ENCODE measurements around the gene RASSF4.
A peak's percentile ranks its signal among the peaks of the same experiment; 100 is the strongest.

The RASSF4 gene, protein sequence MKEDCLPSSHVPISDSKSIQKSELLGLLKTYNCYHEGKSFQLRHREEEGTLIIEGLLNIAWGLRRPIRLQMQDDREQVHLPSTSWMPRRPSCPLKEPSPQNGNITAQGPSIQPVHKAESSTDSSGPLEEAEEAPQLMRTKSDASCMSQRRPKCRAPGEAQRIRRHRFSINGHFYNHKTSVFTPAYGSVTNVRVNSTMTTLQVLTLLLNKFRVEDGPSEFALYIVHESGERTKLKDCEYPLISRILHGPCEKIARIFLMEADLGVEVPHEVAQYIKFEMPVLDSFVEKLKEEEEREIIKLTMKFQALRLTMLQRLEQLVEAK

GRCh38 chr10:44959247-44960087 lies at the start of gene RASSF4:
Gene RASSF4, plus strand, starts transcription at chr10:44959802. Its CDS starts 10,401 bp downstream, at chr10:44970203.
- DNase-seq (ENCODE audit: low read depth in 2 of 2) = peak; percentile 85 to 91

GRCh38 chr10:44909910-44910309 lies 49.7 kb upstream of the RASSF4 start:
- no peak for DNase-seq (ENCODE audit: low read depth in 2 of 2)

DNA sequence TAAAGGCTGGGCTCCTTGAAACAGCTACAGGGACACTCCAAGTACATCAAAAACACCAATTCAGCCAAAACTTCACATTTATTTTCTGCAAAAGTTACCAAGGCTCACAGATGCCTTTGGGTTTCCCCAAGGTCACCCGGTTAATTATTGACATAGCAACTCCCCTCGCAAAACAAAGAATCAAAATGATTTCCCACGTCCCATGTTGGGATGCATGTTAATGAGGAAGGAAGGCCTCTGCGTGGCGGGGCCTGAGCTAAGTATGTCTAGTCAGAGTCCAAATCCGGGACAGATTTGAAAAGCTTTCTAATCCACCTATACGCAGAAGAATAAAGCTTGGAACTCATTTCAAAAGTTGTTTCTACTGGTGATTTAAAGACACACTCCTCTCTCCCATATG lies 49.0 kb upstream of the RASSF4 start:
- no peak for DNase-seq (ENCODE audit: low read depth in 2 of 2)

GRCh38 chr10:44911081-44911540 lies 48.5 kb upstream of the RASSF4 start, which contains the start of gene TMEM72:
Gene TMEM72, plus strand, starts transcription at chr10:44911337. Its CDS starts 176 bp downstream, at chr10:44911513.
- DNase-seq (ENCODE audit: low read depth in 2 of 2) = no peak

DNA sequence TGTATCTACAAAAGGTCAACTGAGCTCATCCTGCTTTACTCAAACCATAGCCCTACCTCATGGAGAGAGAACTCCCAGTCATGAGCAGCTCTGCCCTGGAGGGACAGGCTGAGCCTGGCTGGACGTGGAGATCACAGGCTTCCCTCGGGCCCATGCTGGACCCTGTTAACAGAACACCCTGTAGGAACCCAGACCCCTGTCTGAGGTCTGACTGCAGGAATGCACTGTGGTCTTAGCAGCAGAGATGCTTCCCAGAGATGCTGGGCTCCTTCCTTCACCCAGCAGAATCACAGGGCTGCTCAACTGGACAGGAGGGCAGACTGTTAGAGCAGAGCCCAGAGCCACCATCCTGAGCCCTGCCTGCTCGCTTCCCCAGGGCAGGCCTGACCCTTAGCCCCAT lies 47.7 kb upstream of the RASSF4 start:
- DNase-seq (ENCODE audit: low read depth in 2 of 2) = no peak

- DNase-seq (ENCODE audit: low read depth in 2 of 2) = no peak
Measured at GRCh38 chr10:44913350-44914081, 46.1 kb upstream of the RASSF4 start.

- no peak for DNase-seq (ENCODE audit: low read depth in 2 of 2)
Measured at GRCh38 chr10:44914891-44915290, 44.7 kb upstream of the RASSF4 start.

- no peak for DNase-seq (ENCODE audit: low read depth in 2 of 2)
Measured at GRCh38 chr10:44916429-44916828, 43.2 kb upstream of the RASSF4 start.

- DNase-seq (ENCODE audit: low read depth in 2 of 2) = no peak
Measured at GRCh38 chr10:44917848-44918247, 41.8 kb upstream of the RASSF4 start.

GRCh38 chr10:44920252-44920651 lies 39.4 kb upstream of the RASSF4 start:
- DNase-seq (ENCODE audit: low read depth in 2 of 2) = no peak

DNA sequence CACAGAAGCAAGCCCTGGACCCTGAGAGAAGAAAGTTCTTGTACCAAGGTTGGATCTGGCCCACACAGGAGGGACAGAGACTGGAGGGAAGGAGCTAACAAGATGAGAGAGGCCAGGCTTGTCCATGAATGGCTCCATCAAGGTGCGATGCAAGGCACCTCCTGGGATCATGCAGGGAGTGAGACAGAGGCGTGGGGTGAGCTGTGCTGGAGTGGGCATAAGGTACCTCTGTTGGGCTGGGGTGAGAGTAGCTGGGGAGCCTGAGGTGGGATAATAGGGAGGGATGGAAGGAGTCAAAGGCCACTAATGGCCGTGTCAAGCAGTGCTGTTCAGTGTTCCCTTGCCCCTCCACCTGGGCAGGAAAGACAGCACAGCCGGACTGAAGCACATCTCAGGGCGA lies 38.5 kb upstream of the RASSF4 start:
- DNase-seq (ENCODE audit: low read depth in 2 of 2) = no peak

DNA sequence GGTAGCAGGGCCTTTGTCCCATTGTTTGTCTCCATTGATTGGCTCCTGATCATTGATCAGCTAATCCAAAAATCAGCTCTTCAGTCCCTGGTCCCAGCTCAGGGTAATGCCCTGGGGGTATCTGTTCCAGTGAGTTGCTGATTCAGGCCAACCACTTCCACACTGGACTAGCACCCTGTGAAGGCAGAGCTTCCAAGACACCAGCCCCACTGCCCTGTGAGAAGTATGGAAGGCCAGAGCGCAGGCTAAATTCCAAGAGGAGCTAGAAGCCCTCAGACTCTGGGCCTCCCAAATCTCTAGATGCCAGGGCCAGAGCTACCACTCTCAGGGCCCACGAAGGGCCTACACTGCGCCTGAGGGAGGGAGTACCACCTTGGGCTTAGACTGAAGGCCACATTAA lies 38.1 kb upstream of the RASSF4 start:
- no peak for DNase-seq (ENCODE audit: low read depth in 2 of 2)

GRCh38 chr10:44922021-44922420 lies 37.6 kb upstream of the RASSF4 start:
- DNase-seq (ENCODE audit: low read depth in 2 of 2) = no peak

DNA sequence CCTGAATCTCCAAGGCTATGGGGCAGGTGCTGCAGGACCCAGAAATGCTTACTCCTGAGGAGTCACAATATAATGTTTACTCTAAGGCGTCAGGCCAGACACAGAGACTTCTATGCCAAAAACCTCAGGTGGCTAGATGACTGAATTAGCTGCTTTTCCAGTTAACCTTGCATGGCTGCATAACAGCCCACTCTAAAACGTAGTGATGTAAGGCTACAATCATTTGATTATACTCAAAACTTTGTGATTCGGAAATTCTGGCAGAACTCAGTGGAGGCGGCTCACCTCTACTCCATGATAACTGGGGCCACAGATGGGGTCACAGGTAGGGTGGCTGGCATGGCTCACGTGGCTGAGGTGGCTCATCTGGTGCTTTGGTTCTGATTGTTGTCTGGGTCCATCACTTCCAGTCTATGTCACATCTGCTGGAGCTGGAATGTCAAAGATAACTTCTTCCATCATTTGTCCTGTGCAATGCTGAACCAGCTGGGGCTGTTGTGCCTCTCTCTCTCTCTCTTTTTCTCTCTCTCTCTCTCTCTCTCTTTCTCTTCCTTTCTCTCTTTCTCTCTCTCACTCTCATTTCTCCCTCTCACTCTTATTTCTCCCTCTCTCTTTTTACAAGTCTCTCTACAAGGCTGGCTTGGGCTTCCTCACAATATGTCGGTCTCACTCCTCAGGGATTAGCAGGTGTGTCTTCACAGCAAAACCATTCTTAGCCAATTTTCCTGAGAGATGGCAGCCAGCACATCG lies 36.6 kb upstream of the RASSF4 start:
- no peak for DNase-seq (ENCODE audit: low read depth in 2 of 2)

DNA sequence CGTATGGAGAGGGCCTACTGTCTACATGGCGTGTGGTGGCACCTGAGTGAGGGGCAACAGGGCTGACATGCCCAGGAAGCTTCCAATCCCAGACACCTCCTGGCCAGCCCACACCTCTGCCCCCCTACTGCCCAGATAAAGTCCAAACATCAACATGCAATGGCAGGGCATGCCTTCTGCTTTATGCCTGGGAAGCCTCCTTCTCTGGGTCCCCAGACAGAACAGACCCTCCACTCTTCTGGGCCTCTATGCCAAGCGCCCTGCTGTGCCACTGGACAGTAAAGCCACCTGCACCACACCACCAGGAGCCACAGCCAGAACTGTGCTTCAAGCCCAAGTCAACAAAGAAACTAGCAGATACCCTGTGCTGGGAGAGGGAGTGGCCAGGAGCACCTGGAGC lies 36.0 kb upstream of the RASSF4 start:
- no peak for DNase-seq (ENCODE audit: low read depth in 2 of 2)

GRCh38 chr10:44924261-44925040 lies 35.2 kb upstream of the RASSF4 start:
- DNase-seq (ENCODE audit: low read depth in 2 of 2) = no peak

DNA sequence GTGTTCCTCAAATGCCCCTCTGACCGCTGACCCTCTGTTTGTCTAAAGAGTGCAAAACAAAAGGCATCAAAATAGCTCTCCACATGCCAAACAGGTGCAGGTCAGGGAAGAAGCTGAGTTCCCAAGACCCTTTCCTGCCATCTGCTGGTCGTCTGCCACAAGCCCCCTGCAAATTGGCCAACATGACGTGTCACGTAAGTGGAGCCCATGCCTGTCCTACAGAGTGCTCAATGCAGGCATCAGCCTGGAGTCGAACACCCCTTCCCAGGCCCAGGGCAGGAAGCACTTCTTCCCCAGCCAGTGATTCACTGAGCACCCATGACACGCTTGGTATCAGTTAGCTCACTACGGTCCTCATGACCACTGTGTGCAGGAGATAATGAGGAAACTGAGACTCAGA lies 34.4 kb upstream of the RASSF4 start:
- DNase-seq (ENCODE audit: low read depth in 2 of 2) = no peak

- DNase-seq (ENCODE audit: low read depth in 2 of 2) = no peak
Measured at GRCh38 chr10:44925811-44926750, 33.5 kb upstream of the RASSF4 start.

DNA sequence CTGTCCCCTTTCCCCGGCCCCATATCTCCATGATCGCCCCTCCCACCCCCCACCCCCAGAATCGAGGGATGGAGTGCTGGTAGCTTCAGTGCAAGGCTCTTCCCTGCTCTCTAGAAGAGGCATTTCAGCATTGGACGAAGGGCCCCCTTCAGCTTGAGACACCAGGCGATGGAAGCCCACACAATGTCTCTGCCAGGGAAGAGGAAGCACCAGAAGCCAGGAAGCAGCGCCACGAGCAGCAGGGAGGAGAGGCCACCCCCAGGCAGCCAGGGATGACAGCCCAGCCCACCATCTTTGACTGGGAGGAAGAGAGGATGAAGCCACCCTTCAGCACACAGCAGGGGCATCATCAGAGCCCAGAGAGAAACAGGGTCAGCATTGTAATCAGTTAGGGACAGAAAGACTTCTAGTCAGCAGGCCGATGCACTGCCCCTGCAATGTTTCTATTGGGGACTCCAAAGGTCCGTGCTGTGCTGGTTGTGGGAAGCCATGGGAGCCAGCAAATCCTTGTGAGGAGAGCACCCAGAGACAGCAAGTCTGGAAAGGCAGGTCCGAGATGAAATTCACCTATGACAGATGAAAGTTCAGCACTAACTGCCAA lies 32.8 kb upstream of the RASSF4 start:
- DNase-seq (ENCODE audit: low read depth in 2 of 2) = no peak
